GM10266 (cell line): ENCODE measurements around the gene GOLGA6A.
A peak's percentile ranks its signal among the peaks of the same experiment; 100 is the strongest.
"Not testable (repeated sequence)": the region's sequence is repeated elsewhere in the genome, so short reads cannot be mapped to it uniquely, and the experiment has no call there.

Source experiments
- DNase-seq: peaks from one replicate; pipeline ENCODE4 v3.0.0; 2012; ENCODE audit errors: extremely low spot score
- TF ChIP-seq, protein P1 (sequence below): IDR thresholded peaks from 2 replicates; pipeline ENCODE4 v1.5.1; 2012; ENCODE audit warnings: mild to moderate bottlenecking, low read depth; ENCODE audit not compliant: control insufficient read depth, insufficient read depth; ENCODE audit errors: missing control alignments

The GOLGA6A gene

DNA sequence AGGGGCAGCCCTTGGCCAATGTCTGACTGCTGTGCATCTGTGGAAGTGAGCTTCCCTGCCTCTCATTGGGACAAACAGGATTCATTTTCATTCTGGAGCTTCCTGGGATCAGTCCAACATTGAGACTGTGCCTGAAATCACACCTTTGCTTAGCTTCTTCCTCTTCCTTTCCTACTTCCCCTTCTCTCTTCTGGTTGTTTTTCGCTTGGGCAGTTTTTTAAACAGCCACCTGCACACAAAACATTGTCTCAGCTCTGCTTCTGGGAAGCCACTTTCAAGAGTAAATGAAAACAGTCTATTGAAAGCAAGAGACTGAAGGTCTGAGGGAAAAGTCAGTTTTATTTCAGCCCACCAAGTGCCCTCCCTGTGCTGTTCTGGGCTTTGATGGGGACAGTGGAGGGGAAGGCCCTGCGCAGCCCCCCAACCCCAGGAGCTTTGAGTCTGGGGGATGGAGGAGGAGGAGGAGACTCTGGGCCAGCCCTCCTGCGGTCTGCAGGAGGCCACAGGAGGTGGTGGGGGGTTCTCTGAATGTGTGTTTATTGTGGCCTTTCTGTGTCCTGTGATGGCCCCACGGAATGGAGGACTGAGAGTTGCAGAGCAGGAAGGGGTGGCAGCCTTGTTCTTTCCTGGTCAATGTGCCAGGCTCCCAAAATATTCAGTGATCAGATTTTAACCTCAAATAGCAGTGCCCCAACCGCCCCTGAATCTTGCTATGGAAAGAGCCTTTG is 40.2 kb upstream of the GOLGA6A start:
- TF ChIP-seq, protein P1, sequence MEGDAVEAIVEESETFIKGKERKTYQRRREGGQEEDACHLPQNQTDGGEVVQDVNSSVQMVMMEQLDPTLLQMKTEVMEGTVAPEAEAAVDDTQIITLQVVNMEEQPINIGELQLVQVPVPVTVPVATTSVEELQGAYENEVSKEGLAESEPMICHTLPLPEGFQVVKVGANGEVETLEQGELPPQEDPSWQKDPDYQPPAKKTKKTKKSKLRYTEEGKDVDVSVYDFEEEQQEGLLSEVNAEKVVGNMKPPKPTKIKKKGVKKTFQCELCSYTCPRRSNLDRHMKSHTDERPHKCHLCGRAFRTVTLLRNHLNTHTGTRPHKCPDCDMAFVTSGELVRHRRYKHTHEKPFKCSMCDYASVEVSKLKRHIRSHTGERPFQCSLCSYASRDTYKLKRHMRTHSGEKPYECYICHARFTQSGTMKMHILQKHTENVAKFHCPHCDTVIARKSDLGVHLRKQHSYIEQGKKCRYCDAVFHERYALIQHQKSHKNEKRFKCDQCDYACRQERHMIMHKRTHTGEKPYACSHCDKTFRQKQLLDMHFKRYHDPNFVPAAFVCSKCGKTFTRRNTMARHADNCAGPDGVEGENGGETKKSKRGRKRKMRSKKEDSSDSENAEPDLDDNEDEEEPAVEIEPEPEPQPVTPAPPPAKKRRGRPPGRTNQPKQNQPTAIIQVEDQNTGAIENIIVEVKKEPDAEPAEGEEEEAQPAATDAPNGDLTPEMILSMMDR: no peak
- no peak for DNase-seq

DNA sequence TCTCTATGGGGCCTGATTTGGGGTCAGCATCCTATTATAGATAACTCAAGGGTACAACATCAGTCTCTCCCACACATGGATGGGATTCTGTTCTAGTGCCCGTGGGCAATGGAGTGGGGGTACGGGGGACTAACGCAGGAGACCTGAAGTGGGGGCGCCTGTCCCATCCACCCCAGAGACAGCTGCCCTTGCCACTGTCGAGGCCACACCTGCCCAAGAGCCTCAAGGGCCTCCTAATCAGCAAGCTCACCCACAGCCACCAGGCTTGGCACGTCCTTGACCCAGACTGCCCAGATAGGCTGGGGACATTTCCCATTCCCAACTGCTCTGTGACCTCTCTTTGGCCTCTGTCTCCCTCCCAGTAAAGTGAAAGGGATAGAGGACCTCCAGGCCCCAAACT is 39.5 kb upstream of the GOLGA6A start:
- TF ChIP-seq, protein P1: no peak

DNA sequence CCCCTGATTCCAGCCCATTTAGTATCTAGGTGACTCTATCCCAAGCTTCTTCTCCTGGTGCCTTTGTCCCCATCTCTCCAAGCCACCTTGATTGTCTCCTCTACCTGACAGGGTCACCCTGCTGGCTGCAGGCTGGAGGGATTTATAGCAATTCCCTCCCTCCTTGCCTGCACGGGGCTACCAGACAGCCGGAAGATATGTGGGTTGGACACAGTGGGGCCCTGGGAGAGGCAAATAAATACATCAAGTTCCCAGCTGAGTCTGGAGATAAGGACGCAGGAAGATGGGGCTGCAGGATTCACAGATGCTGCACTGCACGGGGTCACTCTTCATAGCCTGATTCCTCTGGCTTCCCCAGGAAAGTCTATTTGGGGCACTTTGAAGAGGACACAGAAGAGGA is 38.7 kb upstream of the GOLGA6A start:
- DNase-seq: no peak
- TF ChIP-seq, protein P1: no peak

More for the DNA sequence above, 39.5 kb upstream of the GOLGA6A start:
- DNase-seq: no peak

DNA sequence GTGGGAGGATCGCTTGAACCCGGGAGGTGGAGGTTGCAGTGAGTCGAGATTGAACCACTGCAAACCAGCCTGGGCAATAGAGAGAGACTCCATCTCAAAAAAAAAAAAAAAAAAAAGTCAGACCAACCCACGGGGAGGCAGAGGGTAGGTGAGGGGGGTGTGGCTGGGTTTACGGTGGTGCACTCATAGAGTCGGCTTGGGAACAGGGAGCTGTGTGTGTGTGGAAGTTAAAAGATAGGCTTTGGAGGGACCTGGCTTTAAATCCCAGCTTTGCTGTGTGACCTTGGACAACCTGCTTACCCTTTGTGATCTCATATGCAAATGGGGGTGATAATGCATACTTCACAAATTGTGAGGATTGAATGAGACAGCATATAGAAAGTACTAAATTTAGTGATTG is 38.1 kb upstream of the GOLGA6A start:
- no peak for DNase-seq
- TF ChIP-seq, protein P1: no peak

DNA sequence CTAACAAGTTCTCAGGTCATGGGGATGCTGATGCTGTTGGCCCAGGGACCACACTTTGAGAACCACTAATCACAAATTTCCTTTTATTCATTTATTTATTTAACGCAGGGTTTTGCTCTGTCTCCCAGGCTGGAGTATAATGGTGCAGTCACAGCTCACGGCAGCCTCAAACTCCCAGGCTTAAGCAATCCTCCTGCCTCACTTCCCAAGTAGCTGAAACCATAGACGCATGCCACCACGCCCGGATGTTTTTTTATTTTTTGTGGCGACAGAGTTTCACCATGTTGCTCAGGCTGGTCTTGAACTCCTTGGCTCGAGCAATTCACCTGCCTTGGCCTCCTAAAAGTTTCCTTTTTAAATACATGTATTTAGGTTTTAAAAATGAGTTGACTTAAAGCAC is 27.4 kb upstream of the GOLGA6A start:
- DNase-seq: no peak
- TF ChIP-seq, protein P1: no peak

GRCh38 chr15:74108611-74109010 is 26.3 kb upstream of the GOLGA6A start:
- TF ChIP-seq, protein P1: peak; percentile 2
- not testable (repeated sequence) for DNase-seq

- no peak for DNase-seq
- TF ChIP-seq, protein P1: no peak
These were observed 25.8 kb upstream of the GOLGA6A start for GRCh38 chr15:74108111-74108510.

GRCh38 chr15:74099963-74100733 is 17.8 kb upstream of the GOLGA6A start:
- DNase-seq: peak; percentile 70

DNA sequence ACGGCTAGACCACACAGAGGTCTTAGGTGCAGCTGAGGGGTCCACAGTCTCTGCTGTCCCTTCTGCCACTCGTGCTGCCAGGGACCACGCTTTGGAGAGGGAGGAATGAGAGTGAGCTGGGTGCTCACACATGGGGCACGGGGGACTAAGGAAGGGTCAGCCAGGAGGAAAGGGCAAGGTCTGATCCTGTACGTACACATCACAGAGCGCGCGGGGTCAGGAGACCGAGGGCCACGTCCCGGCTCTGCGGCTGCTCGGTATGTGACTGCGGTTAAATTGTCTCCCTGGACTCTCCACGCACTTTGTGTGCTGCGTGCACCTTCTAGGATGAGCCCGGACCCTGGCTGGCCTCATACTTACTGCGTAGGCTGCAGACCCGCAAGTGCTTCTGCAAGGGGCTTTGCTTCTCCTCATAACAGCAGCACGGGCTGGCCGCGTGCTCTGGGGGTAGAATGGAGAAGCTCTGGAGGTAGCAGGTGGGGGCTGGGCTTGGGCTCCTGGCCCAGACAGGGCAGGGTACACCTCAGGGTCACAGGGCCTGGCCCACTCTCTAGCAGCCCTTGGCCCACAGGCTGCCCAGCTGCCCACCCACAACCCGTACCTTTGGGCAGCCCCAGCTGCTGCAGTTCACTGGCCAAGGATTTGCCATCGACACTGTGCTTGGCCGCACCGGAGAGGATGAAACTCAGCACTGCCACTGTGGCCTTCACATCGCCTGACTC is 14.6 kb upstream of the GOLGA6A start:
- DNase-seq: not testable (repeated sequence)

GRCh38 chr15:74095610-74096009 is 13.3 kb upstream of the GOLGA6A start:
- not testable (repeated sequence) for DNase-seq
